Erythroblast (primary cell): ENCODE data around the gene S100A13.
"Not testable (repeated sequence)": the region's sequence is repeated elsewhere in the genome, so short reads cannot be mapped to it uniquely, and the experiment has no call there.

Experiments used
- DNase-seq, 2 experiments: peaks; one replicate each; lab custom pipeline; 2025; lab: John Stamatoyannopoulos, UW
- GATA1 ChIP-seq: IDR thresholded peaks from 2 replicates; pipeline ENCODE4 v1.6.1; 2011; ENCODE audit warnings: low read depth, mild to moderate bottlenecking, control low read depth, low read length, moderate library complexity
- POLR2A ChIP-seq: IDR thresholded peaks from 2 replicates; pipeline ENCODE4 v1.6.1; 2011; ENCODE audit warnings: mild to moderate bottlenecking, low read length

Gene S100A13

GRCh38 chr1:153611356-153611755 is 15.9 kb downstream of the S100A13 start:
- TF ChIP-seq POLR2A (no peak), GATA1 (no peak)
- no peak for DNase-seq

- no peak for DNase-seq
- TF ChIP-seq GATA1: no peak
- no peak for TF ChIP-seq POLR2A
Observed at GRCh38 chr1:153610811-153611301, 16.4 kb downstream of the S100A13 start.

GRCh38 chr1:153610334-153610733 is 17.0 kb downstream of the S100A13 start:
- TF ChIP-seq POLR2A (no peak), GATA1 (no peak)
- DNase-seq: peak in 1 of 2 experiments; percentile 14

GRCh38 chr1:153609585-153609907 is 17.8 kb downstream of the S100A13 start:
- TF ChIP-seq POLR2A: no peak
- TF ChIP-seq GATA1: no peak
- no peak for DNase-seq

- no peak for DNase-seq
- no peak for TF ChIP-seq GATA1
- no peak for TF ChIP-seq POLR2A
Observed at GRCh38 chr1:153608742-153609584, 18.3 kb downstream of the S100A13 start.

GRCh38 chr1:153608089-153608682 is 19.1 kb downstream of the S100A13 start:
- DNase-seq: no peak
- TF ChIP-seq POLR2A (no peak), GATA1 (no peak)

- TF ChIP-seq GATA1 (no peak), POLR2A (no peak)
- DNase-seq: no peak
Observed at GRCh38 chr1:153607381-153607780, 19.9 kb downstream of the S100A13 start.

GRCh38 chr1:153606194-153606593 is 21.1 kb downstream of the S100A13 start:
- DNase-seq: no peak
- TF ChIP-seq POLR2A: no peak

- no peak for TF ChIP-seq GATA1
- no peak for TF ChIP-seq POLR2A
- DNase-seq: no peak
Observed at GRCh38 chr1:153602749-153603148, 24.6 kb downstream of the S100A13 start.

- no peak for DNase-seq
- no peak for TF ChIP-seq POLR2A
- TF ChIP-seq GATA1: no peak
Observed at GRCh38 chr1:153599847-153600246, 27.5 kb downstream of the S100A13 start.

GRCh38 chr1:153598309-153599172 is 28.8 kb downstream of the S100A13 start:
- TF ChIP-seq POLR2A (no peak), GATA1 (no peak)
- no peak for DNase-seq

- peak in 1 of 2 experiments; percentile 27 for DNase-seq
- no peak for TF ChIP-seq POLR2A
- TF ChIP-seq GATA1: no peak
Observed at GRCh38 chr1:153597206-153597605, 30.1 kb downstream of the S100A13 start.

- DNase-seq: no peak
- TF ChIP-seq GATA1 (no peak), POLR2A (no peak)
Observed at GRCh38 chr1:153592748-153593147, 34.6 kb downstream of the S100A13 start.

GRCh38 chr1:153588482-153588881 is 38.8 kb downstream of the S100A13 start:
- no peak for DNase-seq
- no peak for TF ChIP-seq GATA1
- no peak for TF ChIP-seq POLR2A

GRCh38 chr1:153588033-153588432 is 39.3 kb downstream of the S100A13 start:
- DNase-seq: not testable (repeated sequence)
